GM20000 (cell line): ENCODE measurements around the gene CPVL.
A peak's percentile ranks its signal among the peaks of the same experiment; 100 is the strongest.

Experiments
- DNase-seq: peaks from one replicate; pipeline ENCODE4 v3.0.0; 2012; ENCODE audit warnings: low spot score
- CTCF ChIP-seq: IDR thresholded peaks from 2 replicates; pipeline ENCODE4 v1.5.1; 2012; ENCODE audit warnings: mild to moderate bottlenecking, control low read depth; ENCODE audit errors: extremely low read depth, missing control alignments

CPVL gene

GRCh38 chr7:29112721-29113120, 33.6 kb downstream of the CPVL start:
- no peak for DNase-seq
- no peak for TF ChIP-seq CTCF

- DNase-seq: no peak
- TF ChIP-seq CTCF: no peak
These were observed 36.4 kb downstream of the CPVL start for GRCh38 chr7:29109899-29110298.

GRCh38 chr7:29109358-29109757, 37.0 kb downstream of the CPVL start:
- no peak for TF ChIP-seq CTCF
- DNase-seq: no peak

- TF ChIP-seq CTCF: no peak
- no peak for DNase-seq
These were observed 39.3 kb downstream of the CPVL start for GRCh38 chr7:29107056-29107455.

GRCh38 chr7:29106669-29106988, 39.7 kb downstream of the CPVL start:
- no peak for DNase-seq
- no peak for TF ChIP-seq CTCF

GRCh38 chr7:29105752-29106668, 40.3 kb downstream of the CPVL start:
- DNase-seq: peak; percentile 17
- TF ChIP-seq CTCF: peak; percentile 63

GRCh38 chr7:29105191-29105590, 41.1 kb downstream of the CPVL start:
- no peak for TF ChIP-seq CTCF
- no peak for DNase-seq
